Measurements from ENCODE around the gene MOV10L1.

- no peak for TF ChIP-seq EZH2 (IDR thresholded peaks at IDR 0.05; ENCODE audit: borderline replicate concordance, low read length)
- TF ChIP-seq, protein P1, sequence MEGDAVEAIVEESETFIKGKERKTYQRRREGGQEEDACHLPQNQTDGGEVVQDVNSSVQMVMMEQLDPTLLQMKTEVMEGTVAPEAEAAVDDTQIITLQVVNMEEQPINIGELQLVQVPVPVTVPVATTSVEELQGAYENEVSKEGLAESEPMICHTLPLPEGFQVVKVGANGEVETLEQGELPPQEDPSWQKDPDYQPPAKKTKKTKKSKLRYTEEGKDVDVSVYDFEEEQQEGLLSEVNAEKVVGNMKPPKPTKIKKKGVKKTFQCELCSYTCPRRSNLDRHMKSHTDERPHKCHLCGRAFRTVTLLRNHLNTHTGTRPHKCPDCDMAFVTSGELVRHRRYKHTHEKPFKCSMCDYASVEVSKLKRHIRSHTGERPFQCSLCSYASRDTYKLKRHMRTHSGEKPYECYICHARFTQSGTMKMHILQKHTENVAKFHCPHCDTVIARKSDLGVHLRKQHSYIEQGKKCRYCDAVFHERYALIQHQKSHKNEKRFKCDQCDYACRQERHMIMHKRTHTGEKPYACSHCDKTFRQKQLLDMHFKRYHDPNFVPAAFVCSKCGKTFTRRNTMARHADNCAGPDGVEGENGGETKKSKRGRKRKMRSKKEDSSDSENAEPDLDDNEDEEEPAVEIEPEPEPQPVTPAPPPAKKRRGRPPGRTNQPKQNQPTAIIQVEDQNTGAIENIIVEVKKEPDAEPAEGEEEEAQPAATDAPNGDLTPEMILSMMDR (IDR thresholded peaks at IDR 0.05; ENCODE audit: low read length), result no peak
Measured at GRCh38 chr22:50044485-50045118, 45.2 kb upstream of the MOV10L1 start.
